Measurements from ENCODE around the gene SOWAHC. TPM values are rescaled to one million over a fixed set of nuclear protein-coding genes. Genes with fewer than 3 reads are reported as not detected.
"Not testable (repeated sequence)": the region's sequence is repeated elsewhere in the genome, so short reads cannot be mapped to it uniquely, and the experiment has no call there.

Gene SOWAHC
- total RNA-seq, 1 experiment from 2014 or later: 21.4 TPM

- Mint-ChIP-seq H3K4me3 (ENCODE audit: unreplicated experiment) (no peak overlapping the region), H3K27me3 (ENCODE audit: insufficient read depth, unreplicated experiment) (no peaks in the 10 kb centered on the region), H3K36me3 (ENCODE audit: insufficient read depth, unreplicated experiment) (no peaks in the 10 kb centered on the region), H3K27ac (ENCODE audit: unreplicated experiment) (no peak overlapping the region), H3K9me3 (ENCODE audit: unreplicated experiment) (no peaks in the 10 kb centered on the region), H3K4me1 (ENCODE audit: low read depth, unreplicated experiment) (peaks cover 26% of the 10 kb centered on the region)
- no peaks in the 10 kb centered on the region for H3K36me3 ChIP-seq (ENCODE audit: control insufficient read depth, insufficient read depth, low read length)
- H3K27me3 ChIP-seq (replicated peaks; ENCODE audit: control insufficient read depth, insufficient read depth, low read length): no peaks in the 10 kb centered on the region
- BruUV-seq (replicated peaks): no TSS peak
- no peak overlapping the region for H3K4me3 ChIP-seq (ENCODE audit: low read depth, low read length)
- ChIA-PET CTCF (no interaction called here), POLR2A (no interaction called here)
- intact Hi-C loops (cut with micrococcal nuclease; ENCODE audit: unreplicated experiment): no loop called here
- peaks cover 34% of the 10 kb centered on the region for H3K4me1 ChIP-seq
- DNase-seq: no peak
- H3K9me3 ChIP-seq: no peaks in the 10 kb centered on the region
- no peak for TF ChIP-seq CTCF (IDR thresholded peaks at IDR 0.05; ENCODE audit: insufficient read depth in 1 of 2, low read depth in 1 of 2, low read length in 1 of 2, severe bottlenecking in 1 of 2, unreplicated experiment in 1 of 2)
Measured at GRCh38 chr2:109636317-109636716, 22.2 kb downstream of the SOWAHC start.

- no peaks in the 10 kb centered on the region for H3K9me3 ChIP-seq
- no TSS peak for BruUV-seq (replicated peaks)
- H3K27me3 ChIP-seq (replicated peaks; ENCODE audit: control insufficient read depth, insufficient read depth, low read length): no peaks in the 10 kb centered on the region
- Mint-ChIP-seq H3K27me3 (ENCODE audit: insufficient read depth, unreplicated experiment) (no peaks in the 10 kb centered on the region), H3K4me1 (ENCODE audit: low read depth, unreplicated experiment) (peaks cover 15% of the 10 kb centered on the region), H3K9me3 (ENCODE audit: unreplicated experiment) (no peaks in the 10 kb centered on the region), H3K36me3 (ENCODE audit: insufficient read depth, unreplicated experiment) (no peaks in the 10 kb centered on the region), H3K4me3 (ENCODE audit: unreplicated experiment) (no peak overlapping the region), H3K27ac (ENCODE audit: unreplicated experiment) (no peak overlapping the region)
- no peak for DNase-seq
- intact Hi-C loops (cut with micrococcal nuclease; ENCODE audit: unreplicated experiment): no loop called here
- peaks cover 18% of the 10 kb centered on the region for H3K4me1 ChIP-seq
- CTCF ChIA-PET: no interaction called here
- H3K4me3 ChIP-seq (ENCODE audit: low read depth, low read length): no peak overlapping the region
- TF ChIP-seq CTCF (IDR thresholded peaks at IDR 0.05; ENCODE audit: insufficient read depth in 1 of 2, low read depth in 1 of 2, low read length in 1 of 2, severe bottlenecking in 1 of 2, unreplicated experiment in 1 of 2): no peak
- POLR2A ChIA-PET: no interaction called here
- H3K36me3 ChIP-seq (ENCODE audit: control insufficient read depth, insufficient read depth, low read length): no peaks in the 10 kb centered on the region
Measured at GRCh38 chr2:109637749-109638570, 23.8 kb downstream of the SOWAHC start.

- no peak for DNase-seq
- H3K4me1 Mint-ChIP-seq (ENCODE audit: low read depth, unreplicated experiment): peaks cover 7% of the 10 kb centered on the region
- Histone ChIP-seq H3K4me3 (ENCODE audit: low read depth, low read length) (no peak overlapping the region), H3K36me3 (ENCODE audit: control insufficient read depth, insufficient read depth, low read length) (no peaks in the 10 kb centered on the region), H3K4me1 (peaks cover 23% of the 10 kb centered on the region), H3K9me3 (no peaks in the 10 kb centered on the region), H3K27me3 (replicated peaks; ENCODE audit: control insufficient read depth, insufficient read depth, low read length) (no peaks in the 10 kb centered on the region)
- no peak overlapping the region for H3K27ac Mint-ChIP-seq (ENCODE audit: unreplicated experiment)
- intact Hi-C loops (cut with micrococcal nuclease; ENCODE audit: unreplicated experiment): no loop called here
- H3K36me3 Mint-ChIP-seq (ENCODE audit: insufficient read depth, unreplicated experiment): no peaks in the 10 kb centered on the region
- H3K4me3 Mint-ChIP-seq (ENCODE audit: unreplicated experiment): no peak overlapping the region
- TF ChIP-seq CTCF (IDR thresholded peaks at IDR 0.05; ENCODE audit: insufficient read depth in 1 of 2, low read depth in 1 of 2, low read length in 1 of 2, severe bottlenecking in 1 of 2, unreplicated experiment in 1 of 2): no peak
- ChIA-PET POLR2A (no interaction called here), CTCF (no interaction called here)
- no peaks in the 10 kb centered on the region for H3K27me3 Mint-ChIP-seq (ENCODE audit: insufficient read depth, unreplicated experiment)
- H3K9me3 Mint-ChIP-seq (ENCODE audit: unreplicated experiment): no peaks in the 10 kb centered on the region
- BruUV-seq (replicated peaks): no TSS peak
Measured at GRCh38 chr2:109638795-109639194, 24.6 kb downstream of the SOWAHC start.

- DNase-seq; H3K4me3 Mint-ChIP-seq (ENCODE audit: unreplicated experiment); H3K27me3 Mint-ChIP-seq (ENCODE audit: insufficient read depth, unreplicated experiment); H3K36me3 ChIP-seq (ENCODE audit: control insufficient read depth, insufficient read depth, low read length); H3K4me3 ChIP-seq (ENCODE audit: low read depth, low read length); H3K9me3 ChIP-seq; CTCF ChIA-PET; H3K27ac Mint-ChIP-seq (ENCODE audit: unreplicated experiment); H3K27me3 ChIP-seq (replicated peaks; ENCODE audit: control insufficient read depth, insufficient read depth, low read length); intact Hi-C loops (cut with micrococcal nuclease; ENCODE audit: unreplicated experiment); H3K36me3 Mint-ChIP-seq (ENCODE audit: insufficient read depth, unreplicated experiment); BruUV-seq (replicated peaks); POLR2A ChIA-PET; H3K9me3 Mint-ChIP-seq (ENCODE audit: unreplicated experiment): not testable (repeated sequence)
- peaks cover 26% of the 10 kb centered on the region for H3K4me1 ChIP-seq
- H3K4me1 Mint-ChIP-seq (ENCODE audit: low read depth, unreplicated experiment): peaks cover 14% of the 10 kb centered on the region
Measured at GRCh38 chr2:109640000-109640399, 25.8 kb downstream of the SOWAHC start.

All from Caco-2 (cell line).